CD4-positive, alpha-beta T cell treated with Interleukin-10 for 1 hour (primary cell): ENCODE data around the gene ISYNA1.
A peak's percentile ranks its signal among the peaks of the same experiment; 100 is the strongest.

Experiments used
- DNase-seq: peaks from one replicate; pipeline ENCODE4 v3.0.0-alpha.2; 2020

Gene ISYNA1

DNA sequence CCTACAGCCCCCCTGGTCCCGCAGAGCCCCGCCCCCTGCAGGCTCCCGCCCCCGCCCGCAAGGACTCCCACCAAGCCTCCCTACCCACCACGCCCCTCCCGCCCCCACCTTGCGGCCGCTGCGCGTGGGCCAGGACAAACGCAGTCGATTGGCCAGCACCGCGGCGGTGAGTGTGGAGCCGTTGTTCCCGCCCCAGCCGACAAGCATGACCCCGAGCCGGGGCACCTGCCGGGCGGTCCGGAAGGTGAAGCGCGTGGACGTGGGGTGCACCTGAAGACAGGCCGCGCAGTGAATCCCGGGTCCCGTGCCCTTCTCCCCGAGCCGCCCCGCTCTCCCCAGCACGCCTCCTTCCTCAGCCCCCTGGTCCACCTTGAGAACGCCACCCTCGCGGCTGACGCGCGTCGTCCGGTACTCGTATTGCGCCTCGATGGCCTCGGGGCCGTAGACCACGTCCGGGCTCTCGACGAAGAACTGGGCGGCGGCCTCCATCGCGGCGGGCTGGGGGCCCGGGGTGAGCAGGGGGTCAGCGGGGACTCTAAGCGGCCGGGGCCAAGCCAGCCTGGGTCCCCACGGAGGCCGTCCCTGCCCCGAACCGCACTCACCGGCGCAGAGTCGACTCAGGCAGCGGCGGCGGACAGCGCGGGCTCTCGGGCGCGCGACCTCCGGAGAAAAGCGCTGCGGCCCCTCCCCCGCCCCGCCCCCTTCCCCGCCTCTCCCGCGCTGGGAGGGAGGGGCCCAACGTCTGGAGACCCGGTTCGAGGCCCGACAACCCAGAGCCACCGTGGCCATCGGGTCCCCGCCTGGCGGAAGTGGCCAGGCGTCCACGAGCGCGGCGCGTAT, at the start of gene ISYNA1:
ISYNA1 (minus strand) TSS at position 643 of the 840 bp plus-strand sequence; CDS start at position 489, 154 bp downstream.
- peak; percentile 66 for DNase-seq

DNA sequence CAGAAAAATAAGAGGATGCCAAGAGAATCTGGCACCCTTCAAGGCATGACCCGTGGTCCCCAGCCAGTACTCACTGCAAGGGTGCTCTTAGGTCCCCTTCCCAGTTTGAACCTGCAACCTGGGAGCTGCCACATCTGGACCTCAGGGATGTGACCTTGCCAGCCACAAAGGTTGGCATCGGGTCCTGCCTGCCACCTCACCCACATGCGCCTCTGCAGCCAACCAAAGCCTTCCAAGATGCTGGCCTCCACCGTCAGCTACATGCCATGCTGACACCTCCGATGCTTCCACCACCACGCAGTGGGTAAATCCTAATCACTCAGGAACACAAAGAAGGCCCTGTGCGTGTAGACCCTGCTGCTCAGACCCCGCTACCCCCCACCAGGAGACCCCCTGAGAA, 48.8 kb upstream of the ISYNA1 start:
- no peak for DNase-seq

DNA sequence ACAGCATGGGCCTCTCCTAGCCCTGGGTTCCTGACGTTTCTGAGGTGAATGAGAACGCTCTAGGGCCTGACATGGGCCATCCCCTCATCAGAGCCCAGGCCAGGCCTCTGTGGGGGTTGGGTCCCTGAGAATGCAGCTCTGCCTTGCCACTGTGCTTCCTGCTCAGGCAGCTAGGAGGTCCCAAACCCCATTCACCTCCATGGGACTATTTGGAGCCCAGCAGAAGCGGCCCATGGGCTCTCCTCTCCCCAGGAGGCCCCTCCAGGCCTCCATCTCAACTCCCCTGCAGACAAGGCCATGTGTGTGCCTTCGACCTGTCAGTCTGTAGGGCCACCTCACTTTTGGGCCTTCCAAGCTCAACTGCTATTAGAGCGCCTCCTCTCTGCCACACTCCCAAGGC, 47.1 kb upstream of the ISYNA1 start:
- DNase-seq: no peak

DNA sequence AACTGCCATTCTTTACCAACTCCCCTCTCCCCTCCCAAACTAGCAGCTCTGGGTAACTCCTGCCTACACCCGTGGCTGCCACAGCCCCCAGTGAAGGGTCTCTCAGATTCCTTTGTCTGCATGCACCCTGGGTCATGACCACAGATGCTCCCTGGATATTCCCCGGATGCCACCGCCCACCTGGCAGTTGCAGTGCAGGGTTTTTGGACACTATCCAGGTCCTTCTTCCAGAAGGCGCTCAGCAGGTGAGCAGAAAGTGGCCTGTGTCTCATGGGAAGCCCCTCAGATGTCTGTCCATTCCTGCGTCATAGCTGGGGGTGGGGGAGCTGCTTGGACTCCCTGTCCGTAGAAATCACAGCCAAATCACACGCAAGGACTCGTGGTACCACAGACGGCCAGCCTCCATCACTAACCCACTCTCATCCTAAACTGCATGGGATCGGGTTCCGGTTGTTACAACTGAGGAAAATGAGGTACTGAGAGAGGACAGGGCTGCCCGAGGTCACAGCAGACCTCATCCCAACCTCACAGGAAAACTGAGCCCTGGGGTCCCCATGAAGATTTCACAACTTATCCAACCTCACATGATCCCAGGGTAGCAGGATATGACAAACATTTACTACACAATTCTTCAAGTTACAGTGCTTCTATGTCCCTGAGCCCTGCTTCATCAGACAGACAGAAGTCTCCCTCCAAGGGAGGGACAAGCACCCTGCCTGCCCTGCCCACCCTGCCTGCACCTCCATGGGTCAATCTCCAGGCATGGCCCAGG, 45.4 kb upstream of the ISYNA1 start:
- DNase-seq: no peak

DNA sequence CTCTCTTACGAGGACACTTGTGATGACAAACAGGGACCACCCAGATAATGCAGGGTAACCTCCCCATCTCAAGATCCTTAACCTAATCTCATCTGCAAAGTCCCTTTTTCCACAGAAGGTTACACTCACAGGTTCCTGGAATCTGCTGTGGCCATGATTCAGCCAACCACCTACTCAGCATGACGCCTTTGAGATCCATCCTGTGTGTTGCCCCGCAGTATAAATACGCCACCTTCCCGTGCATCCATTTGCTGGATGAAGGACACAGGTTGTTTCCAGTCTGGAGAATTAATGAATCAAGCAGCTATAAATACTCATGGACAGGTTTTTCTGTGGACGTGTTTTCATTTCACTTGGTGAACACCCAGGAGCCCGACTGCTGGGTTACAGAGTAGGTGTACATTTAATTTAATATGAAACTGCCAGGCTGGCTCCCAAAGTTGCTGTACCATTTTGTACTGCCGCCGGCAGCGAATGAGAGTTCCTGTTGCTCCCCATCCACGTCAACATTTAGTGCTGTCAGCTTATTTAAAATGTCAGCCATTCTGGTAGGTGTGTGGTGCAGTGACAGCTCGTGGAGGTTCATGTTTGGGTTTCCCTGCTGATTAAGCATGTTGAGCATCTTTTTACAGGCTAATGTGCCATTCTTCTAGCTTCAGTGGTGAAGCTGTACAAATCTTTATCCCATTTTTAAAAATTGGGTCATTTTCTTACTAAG, 43.7 kb upstream of the ISYNA1 start:
- no peak for DNase-seq

DNA sequence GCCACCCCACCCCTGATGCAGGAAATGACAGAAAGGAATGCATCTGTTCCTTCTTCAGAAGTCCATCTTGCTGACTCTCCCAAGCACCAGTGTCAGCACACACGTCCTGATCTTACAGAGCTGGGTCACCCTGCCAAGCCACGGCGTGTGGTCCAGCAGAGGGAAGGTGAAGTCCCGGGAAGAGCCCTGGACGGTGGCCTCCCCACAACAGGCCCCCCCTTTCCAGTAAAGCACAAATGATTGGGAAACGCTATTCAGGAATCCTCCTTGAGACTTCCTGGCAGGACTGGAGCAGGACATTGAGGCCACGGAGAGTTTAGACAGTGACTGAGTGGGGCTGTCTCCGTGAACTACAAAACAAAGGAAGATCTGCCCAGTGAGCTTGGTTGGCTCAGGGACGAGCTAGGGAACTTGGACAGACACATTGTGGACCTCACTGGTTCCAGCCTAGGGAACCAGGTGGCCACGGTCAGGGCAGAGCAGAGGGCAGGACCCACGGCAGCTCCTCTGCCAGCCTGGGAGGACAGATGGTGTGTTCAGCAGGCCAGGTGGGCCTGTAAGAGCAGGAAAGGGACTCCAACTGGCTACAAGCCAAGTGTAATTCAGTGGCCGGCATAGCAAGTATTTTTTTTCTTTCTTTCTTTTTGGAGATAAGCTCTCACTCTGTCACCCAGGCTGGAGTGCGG, 42.2 kb upstream of the ISYNA1 start:
- no peak for DNase-seq

DNA sequence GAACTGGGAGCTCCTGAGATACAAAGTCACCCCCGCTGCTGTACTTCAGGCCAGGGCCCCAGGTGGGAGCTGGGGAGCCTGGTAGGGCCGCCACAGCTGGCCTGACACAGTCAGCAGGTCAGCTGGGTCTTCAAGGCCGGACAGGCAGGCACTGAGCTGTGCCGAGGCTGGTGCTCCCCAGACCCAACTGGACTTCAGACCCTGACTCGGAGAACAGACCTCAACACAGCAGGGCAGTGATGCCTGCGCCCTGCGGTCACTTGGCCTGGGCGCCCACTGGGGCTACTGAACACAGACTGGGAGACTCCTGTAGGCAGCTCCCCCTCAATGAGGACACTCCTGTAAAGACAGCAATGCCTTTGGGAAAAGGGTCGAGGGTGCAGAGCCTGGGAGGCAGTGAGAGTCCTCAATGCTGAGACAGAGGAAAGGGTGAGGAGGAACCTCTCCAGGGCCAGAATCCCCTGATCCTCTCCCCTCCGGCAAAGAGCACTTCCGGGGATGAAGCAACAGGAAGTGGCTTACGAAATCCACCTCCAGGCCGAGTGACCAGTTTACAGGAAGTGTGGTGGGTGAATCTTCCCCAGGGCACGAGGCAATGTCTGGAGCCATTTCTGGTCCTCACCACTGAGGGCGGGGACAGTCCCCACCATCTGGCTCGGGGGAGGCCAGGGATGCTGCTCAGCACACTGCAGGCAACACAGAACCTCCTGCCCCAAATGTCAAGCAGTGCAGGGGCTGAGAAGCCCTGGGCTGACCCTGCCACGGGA, 40.8 kb upstream of the ISYNA1 start:
- peak; percentile 69 for DNase-seq

DNA sequence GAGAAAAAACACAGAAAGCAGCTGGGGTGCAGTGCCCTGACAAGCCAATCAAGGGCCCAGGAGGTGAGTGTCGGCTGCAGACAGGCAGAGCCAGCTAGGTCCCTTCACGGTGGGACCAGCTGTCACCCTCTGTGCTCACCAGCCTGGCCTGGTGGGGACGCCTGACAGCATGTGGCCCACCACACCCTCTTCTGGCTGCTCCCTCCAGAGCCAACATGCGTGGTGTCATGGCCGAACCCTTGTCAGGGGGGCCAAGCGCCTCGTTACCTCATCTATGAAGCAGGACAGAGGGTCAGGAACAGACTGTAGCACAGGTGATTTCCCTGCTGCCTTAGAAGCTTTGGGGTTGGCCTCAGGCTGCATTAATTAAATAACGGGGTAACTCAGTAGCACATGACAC, 40.0 kb upstream of the ISYNA1 start:
- peak; percentile 17 for DNase-seq

DNA sequence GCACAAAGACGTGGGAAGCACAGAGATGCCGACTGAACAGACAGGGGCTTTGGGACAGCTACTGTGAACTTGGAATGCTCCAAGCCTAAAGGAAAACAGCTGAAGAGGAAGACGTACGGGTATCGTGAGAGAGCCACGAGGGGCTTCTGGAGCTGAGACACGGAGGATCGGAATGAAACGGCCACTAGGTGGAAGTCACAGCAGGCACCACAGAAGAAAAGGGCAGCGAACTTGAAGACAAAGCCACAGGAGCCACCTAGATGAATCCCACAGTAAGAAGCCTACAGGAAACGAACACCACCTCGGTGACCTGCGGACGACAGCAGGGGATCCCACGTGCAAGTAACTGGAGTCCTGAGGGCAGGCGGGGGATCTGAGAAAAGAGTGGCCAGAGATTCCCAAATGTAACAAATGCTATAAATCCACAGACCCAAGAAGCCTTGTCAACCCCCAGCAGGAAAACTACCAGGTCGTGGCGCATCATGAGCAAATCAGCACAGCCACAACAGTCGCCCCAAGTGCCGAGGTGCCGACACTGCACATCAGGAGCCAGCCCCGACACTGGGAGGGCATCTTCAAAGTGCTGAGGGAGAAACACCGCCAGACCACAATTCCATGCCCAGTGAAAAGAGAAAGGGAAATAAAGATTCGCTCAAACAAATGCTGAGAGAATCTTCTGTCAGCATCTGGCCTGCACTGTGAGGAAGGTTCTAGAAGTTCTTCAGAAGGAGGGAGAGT, 39.3 kb upstream of the ISYNA1 start:
- DNase-seq: no peak

DNA sequence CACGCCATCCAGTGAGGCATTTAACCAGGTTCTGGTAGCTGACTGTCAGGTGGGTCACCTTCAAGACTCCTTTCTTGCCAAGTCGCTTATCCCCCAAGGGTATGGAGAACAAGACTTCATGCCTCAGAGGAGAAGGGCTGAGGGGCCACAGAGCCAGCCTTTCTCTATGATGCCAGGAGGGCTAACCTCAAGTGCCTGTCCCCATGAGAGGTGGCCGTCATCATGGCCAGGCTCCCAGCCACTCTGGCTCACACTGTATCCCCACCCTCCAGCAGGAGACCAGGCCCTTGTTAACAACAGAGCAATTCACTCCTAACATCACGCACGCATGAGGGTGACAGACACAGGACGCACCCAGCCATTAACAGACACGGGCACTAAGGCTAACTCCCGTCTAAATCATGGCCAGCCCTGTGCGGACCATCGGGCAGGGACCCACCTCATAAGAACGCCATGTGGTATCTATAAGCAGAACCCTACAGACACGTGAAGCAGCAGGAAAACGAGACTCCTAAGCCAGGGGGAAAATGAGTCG, 38.6 kb upstream of the ISYNA1 start:
- no peak for DNase-seq

DNA sequence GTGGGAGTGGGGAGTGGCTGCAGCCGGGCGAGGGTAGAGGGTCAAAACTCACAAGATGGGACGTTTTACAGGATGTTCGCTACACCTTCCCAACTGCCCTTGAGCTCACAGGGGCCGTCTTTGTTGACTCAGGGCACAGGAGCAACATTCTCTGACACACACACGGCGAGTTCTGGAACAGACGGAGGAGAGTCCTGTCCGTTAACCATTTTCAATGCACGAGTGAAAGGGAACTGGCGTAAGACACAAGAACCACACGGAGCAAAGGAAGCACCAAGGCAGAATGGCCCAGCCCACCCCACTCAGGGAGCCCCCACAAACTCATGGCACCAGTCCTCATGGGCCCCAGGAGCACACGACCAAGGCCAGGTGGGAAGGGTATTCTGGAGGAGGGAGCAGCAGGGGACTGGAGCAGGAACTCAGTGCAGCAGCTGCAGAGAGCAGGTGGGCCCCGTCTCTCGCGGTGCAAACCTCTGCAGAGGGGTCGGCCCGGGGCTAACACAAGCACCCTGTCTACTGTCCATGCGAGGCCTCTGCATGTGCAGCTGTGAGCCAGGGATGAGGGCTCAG, 37.9 kb upstream of the ISYNA1 start:
- DNase-seq: no peak

DNA sequence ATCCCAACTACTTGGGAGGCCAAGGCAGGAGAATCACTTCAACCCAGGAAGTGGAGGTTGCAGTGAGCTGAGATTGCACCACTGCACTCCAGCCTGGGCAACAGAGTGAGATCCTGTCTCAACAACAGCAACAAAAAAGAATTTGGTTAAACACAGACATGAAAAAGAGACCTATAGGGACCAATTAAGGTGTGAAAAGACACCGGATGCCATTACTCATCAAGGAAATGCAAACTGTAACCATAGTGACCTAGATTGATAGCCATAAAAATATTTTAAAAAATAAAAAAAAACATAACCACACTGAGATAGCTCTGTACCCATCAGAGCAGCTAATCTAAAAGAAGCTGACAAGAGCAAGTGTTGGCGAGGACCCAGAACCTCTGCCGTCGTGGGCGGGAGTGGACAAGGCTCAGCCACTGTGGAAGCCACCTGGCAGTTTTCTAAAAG, 37.1 kb upstream of the ISYNA1 start:
- peak; percentile 79 for DNase-seq

DNA sequence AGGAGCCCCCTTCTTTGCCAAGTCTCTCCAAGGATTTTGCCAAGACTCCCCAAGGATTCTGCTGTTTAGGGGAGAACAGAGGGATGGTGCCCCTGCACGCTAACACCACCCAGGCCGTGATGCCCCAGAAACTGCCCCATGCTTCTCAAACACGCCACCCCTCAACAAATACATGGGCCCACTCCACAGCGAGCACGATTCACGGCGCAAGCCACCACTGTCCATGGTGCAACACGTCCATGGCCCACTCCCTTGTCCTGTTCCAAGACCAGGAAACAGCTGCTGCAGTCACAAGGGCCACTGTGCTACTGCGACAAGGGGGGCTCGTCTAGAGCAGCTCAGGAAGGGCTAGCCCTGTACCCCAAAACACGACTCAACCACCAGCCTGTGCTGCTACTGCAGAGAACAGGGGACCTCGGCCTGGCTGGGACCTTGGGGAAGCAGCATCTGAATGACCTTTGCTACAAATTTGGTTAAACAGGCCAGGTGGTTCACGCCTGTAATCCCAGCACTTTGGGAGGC, 36.5 kb upstream of the ISYNA1 start:
- DNase-seq: no peak

DNA sequence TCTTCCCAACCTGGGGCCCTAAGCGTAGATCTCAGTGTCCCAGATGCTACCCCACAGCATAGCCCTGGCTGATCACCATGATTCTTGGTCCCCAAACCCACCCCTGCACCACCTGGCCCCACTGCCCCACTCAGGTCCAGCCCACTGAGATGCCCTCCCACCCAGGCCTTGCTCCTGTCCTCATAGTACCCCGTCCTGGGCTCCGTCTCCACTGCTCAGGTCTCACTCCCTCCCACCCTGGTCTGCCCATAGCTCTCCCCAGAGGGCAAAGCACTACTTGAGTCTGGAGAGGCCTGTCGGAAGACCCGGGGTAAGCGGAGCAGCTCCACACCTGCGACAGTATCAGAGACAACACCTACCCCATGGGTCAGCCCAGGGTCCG, 35.8 kb upstream of the ISYNA1 start:
- DNase-seq: no peak

DNA sequence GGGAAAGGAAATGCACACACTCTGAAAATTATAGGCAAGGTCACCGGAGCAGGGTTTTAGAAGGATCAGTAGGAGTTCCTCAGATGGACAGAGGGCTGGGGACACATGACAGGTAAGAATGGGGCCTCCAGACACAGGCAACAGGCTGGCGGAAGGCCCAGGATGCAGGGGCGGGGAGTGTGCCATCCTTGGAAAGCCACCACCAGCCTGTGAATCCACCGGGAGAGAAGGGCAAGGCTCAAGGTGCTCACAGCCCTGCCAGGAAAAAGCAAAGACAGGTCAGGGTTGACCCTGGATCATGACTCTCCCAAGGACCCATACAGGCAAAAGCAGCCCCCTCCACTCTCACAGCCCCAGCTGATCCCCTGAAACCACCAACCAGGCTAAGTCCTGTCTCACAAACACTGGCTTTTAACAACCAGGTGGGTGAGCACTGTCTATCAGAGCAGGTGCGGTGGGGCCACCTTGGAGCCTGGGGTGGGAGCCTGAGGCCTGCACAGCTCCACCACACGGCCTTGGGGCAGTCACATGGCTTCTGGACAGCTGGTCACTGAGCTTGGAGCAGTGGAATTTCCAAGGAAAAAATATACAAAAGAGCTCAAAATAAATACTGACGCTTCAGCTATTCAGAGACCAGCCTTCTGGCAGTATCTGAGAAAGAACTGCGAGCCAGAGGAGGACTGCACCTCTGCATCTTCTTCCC, 35.2 kb upstream of the ISYNA1 start:
- DNase-seq: no peak

DNA sequence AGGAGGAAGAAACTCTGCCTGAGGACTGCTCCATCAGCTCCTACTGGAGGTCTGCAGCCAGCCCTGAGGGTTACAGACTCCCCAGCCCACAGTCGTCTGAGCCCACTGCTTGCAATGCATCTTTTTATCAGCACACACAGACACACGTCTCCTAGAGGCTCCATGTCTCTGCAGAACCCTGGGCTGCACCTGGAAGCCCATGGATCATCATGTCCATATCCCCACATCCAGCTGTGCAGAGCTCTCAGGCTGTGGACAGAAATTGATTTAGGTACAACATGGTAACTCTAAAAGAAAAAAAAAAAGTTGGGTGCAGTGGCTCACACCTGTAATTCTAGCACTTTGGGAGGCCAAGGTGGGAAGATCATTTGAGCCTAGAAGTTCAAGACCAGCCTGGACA, 32.9 kb upstream of the ISYNA1 start:
- DNase-seq: no peak

DNA sequence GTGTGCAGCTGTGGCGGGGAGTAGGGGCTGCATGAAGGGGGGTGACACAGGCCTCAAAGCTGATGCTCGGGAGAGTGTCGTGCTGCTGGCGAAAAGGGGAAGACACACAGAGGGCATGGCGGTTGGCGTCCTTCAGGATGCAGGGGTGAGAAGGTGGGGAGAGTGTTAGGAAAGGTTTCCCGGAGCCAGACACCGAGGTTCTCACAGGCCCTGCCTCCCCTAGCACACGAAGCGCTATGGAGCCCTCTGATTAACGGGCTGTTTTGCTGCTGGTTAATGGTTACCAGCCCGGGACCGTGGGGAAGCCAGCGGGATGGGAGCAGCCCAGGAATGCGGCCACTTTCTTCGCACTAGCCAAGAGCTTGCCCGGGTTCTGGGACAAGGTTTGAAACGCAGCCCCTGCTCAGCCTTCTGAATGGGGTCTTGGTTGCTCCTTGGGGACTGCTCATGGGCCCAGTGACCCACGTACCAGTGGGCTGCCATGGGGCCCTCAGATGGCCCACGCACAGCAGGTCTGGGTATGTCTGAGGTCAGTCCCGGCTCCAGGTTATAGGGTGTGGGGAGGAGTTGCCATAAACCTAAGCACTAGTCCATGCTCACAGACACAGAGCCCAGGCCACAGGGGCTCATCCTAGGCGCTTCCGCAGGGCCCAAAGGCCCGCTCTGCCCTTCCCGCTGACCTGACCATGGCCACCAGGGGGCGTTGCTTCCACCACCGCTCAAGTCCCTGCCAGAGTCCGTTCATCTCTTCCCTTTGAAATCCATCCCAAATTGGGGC, 31.3 kb upstream of the ISYNA1 start:
- peak; percentile 66 for DNase-seq

DNA sequence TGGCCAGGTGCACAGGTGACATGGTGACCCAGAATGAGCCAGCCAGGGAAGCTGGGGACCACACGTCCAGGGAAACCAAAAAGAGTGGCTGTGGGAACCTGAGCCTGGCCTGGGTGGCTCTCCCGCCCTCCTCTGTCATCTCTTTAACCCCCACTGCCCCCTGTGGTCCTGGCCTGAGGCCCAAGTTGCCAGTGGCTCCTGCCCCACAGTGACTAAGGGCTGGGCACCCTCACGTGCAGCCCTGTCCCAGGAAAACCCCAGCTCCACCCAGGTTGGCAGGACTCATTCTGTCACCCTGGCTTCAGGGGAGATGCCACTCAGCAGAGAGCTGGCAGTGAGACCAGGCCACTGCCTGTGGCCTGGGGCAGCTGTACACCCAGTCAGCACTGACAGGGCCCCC, 30.6 kb upstream of the ISYNA1 start:
- DNase-seq: no peak

DNA sequence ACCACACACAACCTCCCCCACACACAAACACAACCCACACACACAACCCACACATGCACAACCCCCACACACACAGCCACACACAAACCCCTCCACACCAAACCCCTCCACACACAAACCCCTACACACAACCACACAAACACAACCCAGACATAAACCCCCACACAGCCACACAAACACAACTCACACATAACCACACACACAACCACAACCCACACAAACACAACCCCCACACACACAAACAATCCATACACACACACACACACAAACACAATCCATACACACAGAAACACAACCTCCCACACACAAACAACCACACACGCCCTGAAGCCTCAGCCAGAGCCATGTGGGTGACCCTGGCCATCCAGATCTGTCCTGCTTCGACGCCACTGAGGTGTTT, 30.0 kb upstream of the ISYNA1 start:
- DNase-seq: no peak
